Occipital lobe (tissue), 3 donors: Measurements from ENCODE around the gene PTHLH. TPM values are rescaled to one million over a fixed set of nuclear protein-coding genes. Genes with fewer than 3 reads are reported as not detected.

Experiments
- DNase-seq: peaks from one replicate; lab custom pipeline; 2025; lab: John Stamatoyannopoulos, UW
- small RNA-seq: library from RNA; depleted of rRNA; stranded (forward); fragments of <200 nt; gene quantifications from one replicate; pipeline ENCODE3, GENCODE V24; 2014
- total RNA-seq: library from RNA; depleted of rRNA; stranded (reverse); fragments of >200 nt; gene quantifications from one replicate; pipeline ENCODE4 v1.2.3, GENCODE V29; 2014

The PTHLH gene
- total RNA-seq, 1 donor from 2014 or later = not detected

- no peak for DNase-seq
Measured at GRCh38 chr12:27937768-27938167, 34.8 kb downstream of the PTHLH start.

GRCh38 chr12:27936196-27936595, 36.3 kb downstream of the PTHLH start:
- DNase-seq = no peak

- DNase-seq = no peak
Measured at GRCh38 chr12:27934276-27934675, 38.3 kb downstream of the PTHLH start.

- DNase-seq = no peak
Measured at GRCh38 chr12:27931390-27931789, 41.1 kb downstream of the PTHLH start.

- DNase-seq = no peak
Measured at GRCh38 chr12:27927347-27927746, 45.2 kb downstream of the PTHLH start.

GRCh38 chr12:27924350-27925135, 48.0 kb downstream of the PTHLH start:
- DNase-seq = no peak

GRCh38 chr12:27922531-27923139, 49.9 kb downstream of the PTHLH start:
- no peak for DNase-seq

- DNase-seq = no peak
Measured at GRCh38 chr12:27919671-27920235, 52.8 kb downstream of the PTHLH start.

- DNase-seq = no peak
Measured at GRCh38 chr12:27915536-27915935, 57.0 kb downstream of the PTHLH start.

- DNase-seq = no peak
Measured at GRCh38 chr12:27915021-27915420, 57.5 kb downstream of the PTHLH start.

GRCh38 chr12:27913999-27914614, 58.4 kb downstream of the PTHLH start:
- DNase-seq = no peak

GRCh38 chr12:27911397-27911796, 61.1 kb downstream of the PTHLH start:
- no peak for DNase-seq

Small RNA genes within 50 kb of the gene (small RNA-seq; reads per million reads assigned to genes)
- gene AC008011.1 = not detected

Other genes with a start within 250 kb of the PTHLH start
- 77.8 TPM for gene KLHL42, start 192.5 kb downstream of the PTHLH start, total RNA-seq
- 0.47 TPM for gene MANSC4, start 192.5 kb downstream of the PTHLH start, total RNA-seq
- 160 TPM for gene CCDC91, start 217.7 kb upstream of the PTHLH start, total RNA-seq